ENCODE results near the gene PLA2G4B.

Gene PLA2G4B

DNA sequence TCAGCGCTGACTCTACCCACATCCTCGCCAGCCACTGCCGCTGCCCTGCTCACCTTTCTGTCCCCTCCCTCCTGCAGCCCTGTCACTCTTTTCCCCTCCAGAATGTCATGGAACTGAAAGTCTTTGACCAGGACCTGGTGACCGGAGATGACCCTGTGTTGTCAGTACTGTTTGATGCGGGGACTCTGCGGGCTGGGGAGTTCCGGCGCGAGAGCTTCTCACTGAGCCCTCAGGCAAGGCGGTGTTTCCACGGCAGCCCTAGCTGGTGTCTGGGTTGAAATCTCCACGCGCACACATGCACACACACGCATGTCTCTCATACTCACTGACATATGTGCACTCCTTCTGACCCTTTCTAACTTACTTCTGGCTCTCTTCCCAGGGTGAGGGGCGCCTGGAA, 2.0 kb downstream of the PLA2G4B start:
- H3K27me3 ChIP-seq (ENCODE audit: low read depth, low read length), result no peaks in the 10 kb centered on the region
- no peak overlapping the region for H3K9ac ChIP-seq (ENCODE audit: low read length)
- H3K9me3 ChIP-seq (ENCODE audit: insufficient read depth, low read length), result no peaks in the 10 kb centered on the region
- no peaks in the 10 kb centered on the region for H3K79me2 ChIP-seq (ENCODE audit: low read length)
- H3K4me2 ChIP-seq (ENCODE audit: low read length), result no peak overlapping the region
- no peak overlapping the region for H2AFZ ChIP-seq (ENCODE audit: low read depth, low read length)
- no peak overlapping the region for H3K4me3 ChIP-seq (ENCODE audit: low read length)
- H3K36me3 ChIP-seq (replicated peaks; ENCODE audit: low read depth, low read length), result no peaks in the 10 kb centered on the region
- no peak overlapping the region for H3K27ac ChIP-seq (ENCODE audit: low read length)
- no peaks in the 10 kb centered on the region for H3K4me1 ChIP-seq (ENCODE audit: low read length)
- no peaks in the 10 kb centered on the region for H4K20me1 ChIP-seq (ENCODE audit: insufficient read depth, low read length)
- TF ChIP-seq EZH2phosphoT487 (IDR thresholded peaks at IDR 0.05; ENCODE audit: low read depth), result no peak
- TF ChIP-seq, protein P1, sequence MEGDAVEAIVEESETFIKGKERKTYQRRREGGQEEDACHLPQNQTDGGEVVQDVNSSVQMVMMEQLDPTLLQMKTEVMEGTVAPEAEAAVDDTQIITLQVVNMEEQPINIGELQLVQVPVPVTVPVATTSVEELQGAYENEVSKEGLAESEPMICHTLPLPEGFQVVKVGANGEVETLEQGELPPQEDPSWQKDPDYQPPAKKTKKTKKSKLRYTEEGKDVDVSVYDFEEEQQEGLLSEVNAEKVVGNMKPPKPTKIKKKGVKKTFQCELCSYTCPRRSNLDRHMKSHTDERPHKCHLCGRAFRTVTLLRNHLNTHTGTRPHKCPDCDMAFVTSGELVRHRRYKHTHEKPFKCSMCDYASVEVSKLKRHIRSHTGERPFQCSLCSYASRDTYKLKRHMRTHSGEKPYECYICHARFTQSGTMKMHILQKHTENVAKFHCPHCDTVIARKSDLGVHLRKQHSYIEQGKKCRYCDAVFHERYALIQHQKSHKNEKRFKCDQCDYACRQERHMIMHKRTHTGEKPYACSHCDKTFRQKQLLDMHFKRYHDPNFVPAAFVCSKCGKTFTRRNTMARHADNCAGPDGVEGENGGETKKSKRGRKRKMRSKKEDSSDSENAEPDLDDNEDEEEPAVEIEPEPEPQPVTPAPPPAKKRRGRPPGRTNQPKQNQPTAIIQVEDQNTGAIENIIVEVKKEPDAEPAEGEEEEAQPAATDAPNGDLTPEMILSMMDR (IDR thresholded peaks at IDR 0.05; ENCODE audit: low read depth, low read length), result no peak

DNA sequence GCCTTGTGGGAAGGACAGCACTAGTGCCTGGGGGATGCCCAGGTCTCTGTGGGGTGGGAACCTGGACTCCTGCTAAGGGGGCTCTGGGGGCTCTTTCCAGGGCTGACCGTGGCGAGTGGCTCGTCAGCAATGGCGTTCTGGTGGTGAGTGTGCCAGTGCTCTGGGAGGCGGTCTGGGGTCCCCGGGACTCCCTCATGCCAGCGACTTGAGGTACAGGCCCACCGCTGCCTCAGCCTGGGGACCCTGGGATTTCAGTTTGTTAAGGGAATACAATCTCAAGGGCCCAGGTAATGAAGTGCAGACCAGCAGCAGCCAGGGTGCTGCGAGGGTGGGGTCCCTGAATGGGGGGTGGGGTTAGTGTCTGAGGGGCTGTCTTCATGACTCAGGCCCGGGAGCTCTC, 2.5 kb downstream of the PLA2G4B start:
- TF ChIP-seq EZH2phosphoT487 (IDR thresholded peaks at IDR 0.05; ENCODE audit: low read depth), result no peak
- TF ChIP-seq, protein P1 (IDR thresholded peaks at IDR 0.05; ENCODE audit: low read depth, low read length), result no peak
- no peaks in the 10 kb centered on the region for H4K20me1 ChIP-seq (ENCODE audit: insufficient read depth, low read length)
- no peak overlapping the region for H3K4me2 ChIP-seq (ENCODE audit: low read length)
- H3K79me2 ChIP-seq (ENCODE audit: low read length), result no peaks in the 10 kb centered on the region
- H3K27me3 ChIP-seq (ENCODE audit: low read depth, low read length), result no peaks in the 10 kb centered on the region
- no peak overlapping the region for H3K27ac ChIP-seq (ENCODE audit: low read length)
- H2AFZ ChIP-seq (ENCODE audit: low read depth, low read length), result no peak overlapping the region
- no peak overlapping the region for H3K4me3 ChIP-seq (ENCODE audit: low read length)
- H3K4me1 ChIP-seq (ENCODE audit: low read length), result no peaks in the 10 kb centered on the region
- H3K9me3 ChIP-seq (ENCODE audit: insufficient read depth, low read length), result no peaks in the 10 kb centered on the region
- no peak overlapping the region for H3K9ac ChIP-seq (ENCODE audit: low read length)
- H3K36me3 ChIP-seq (replicated peaks; ENCODE audit: low read depth, low read length), result no peaks in the 10 kb centered on the region

DNA sequence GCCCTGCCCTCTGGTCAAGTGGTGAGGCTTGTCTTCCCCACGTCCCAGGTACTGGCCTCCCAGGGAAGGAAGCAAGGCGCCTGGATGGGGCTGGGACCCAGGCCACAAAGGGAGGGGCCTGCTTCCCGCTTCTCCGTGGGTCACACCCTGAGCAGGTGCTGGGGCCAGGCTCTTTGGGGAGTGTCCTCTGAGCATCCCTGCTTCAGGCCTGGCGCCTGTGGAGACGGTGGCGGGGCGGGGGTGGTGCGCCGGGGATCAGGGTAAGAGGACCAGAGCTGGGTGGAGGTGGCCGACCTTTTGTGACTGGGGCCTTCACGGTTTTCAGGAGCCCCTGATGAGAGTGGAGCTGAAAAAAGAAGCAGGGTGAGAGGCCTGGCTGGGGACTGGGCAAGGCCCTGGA, 3.6 kb downstream of the PLA2G4B start:
- no peaks in the 10 kb centered on the region for H3K9me3 ChIP-seq (ENCODE audit: insufficient read depth, low read length)
- no peaks in the 10 kb centered on the region for H3K27me3 ChIP-seq (ENCODE audit: low read depth, low read length)
- no peaks in the 10 kb centered on the region for H3K79me2 ChIP-seq (ENCODE audit: low read length)
- no peak overlapping the region for H3K9ac ChIP-seq (ENCODE audit: low read length)
- TF ChIP-seq, protein P1 (IDR thresholded peaks at IDR 0.05; ENCODE audit: low read depth, low read length), result no peak
- TF ChIP-seq EZH2phosphoT487 (IDR thresholded peaks at IDR 0.05; ENCODE audit: low read depth), result no peak
- no peaks in the 10 kb centered on the region for H4K20me1 ChIP-seq (ENCODE audit: insufficient read depth, low read length)
- no peak overlapping the region for H3K4me2 ChIP-seq (ENCODE audit: low read length)
- no peaks in the 10 kb centered on the region for H3K36me3 ChIP-seq (replicated peaks; ENCODE audit: low read depth, low read length)
- no peak overlapping the region for H2AFZ ChIP-seq (ENCODE audit: low read depth, low read length)
- H3K4me1 ChIP-seq (ENCODE audit: low read length), result no peaks in the 10 kb centered on the region
- no peak overlapping the region for H3K27ac ChIP-seq (ENCODE audit: low read length)
- H3K4me3 ChIP-seq (ENCODE audit: low read length), result no peak overlapping the region

DNA sequence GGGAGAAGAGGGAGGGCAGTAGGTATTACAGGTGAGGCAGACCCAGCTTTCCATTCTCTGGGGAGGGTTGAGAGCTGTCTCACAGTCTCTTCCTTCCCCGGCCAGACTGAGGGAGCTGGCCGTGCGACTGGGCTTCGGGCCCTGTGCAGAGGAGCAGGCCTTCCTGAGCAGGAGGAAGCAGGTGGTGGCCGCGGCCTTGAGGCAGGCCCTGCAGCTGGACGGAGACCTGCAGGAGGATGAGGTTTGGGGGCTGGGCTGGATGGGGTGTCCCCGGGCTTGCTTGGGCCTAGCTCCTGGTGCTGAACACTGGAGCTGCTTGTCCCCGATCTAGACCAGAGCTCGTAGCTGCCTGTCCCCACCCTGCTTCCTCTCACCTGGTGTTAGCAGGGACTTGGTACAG, 4.9 kb downstream of the PLA2G4B start:
- Histone ChIP-seq H4K20me1 (ENCODE audit: insufficient read depth, low read length) (no peaks in the 10 kb centered on the region), H3K36me3 (replicated peaks; ENCODE audit: low read depth, low read length) (no peaks in the 10 kb centered on the region), H3K9me3 (ENCODE audit: insufficient read depth, low read length) (no peaks in the 10 kb centered on the region), H3K27ac (ENCODE audit: low read length) (no peak overlapping the region), H3K27me3 (ENCODE audit: low read depth, low read length) (no peaks in the 10 kb centered on the region), H3K4me1 (ENCODE audit: low read length) (no peaks in the 10 kb centered on the region), H2AFZ (ENCODE audit: low read depth, low read length) (no peak overlapping the region), H3K4me3 (ENCODE audit: low read length) (no peak overlapping the region), H3K79me2 (ENCODE audit: low read length) (no peaks in the 10 kb centered on the region), H3K4me2 (ENCODE audit: low read length) (no peak overlapping the region), H3K9ac (ENCODE audit: low read length) (no peak overlapping the region)
- TF ChIP-seq, protein P1 (IDR thresholded peaks at IDR 0.05; ENCODE audit: low read depth, low read length), result no peak
- no peak for TF ChIP-seq EZH2phosphoT487 (IDR thresholded peaks at IDR 0.05; ENCODE audit: low read depth)
